ENCODE measurements around the gene ETHE1. TPM values are rescaled to one million over a fixed set of nuclear protein-coding genes. Genes with fewer than 3 reads are reported as not detected.

ETHE1 gene
- total and polyA plus RNA-seq, 8 donors: 17.1 to 39.8 (median 20.2) TPM

GRCh38 chr19:43463381-43464133 lies 63.4 kb downstream of the ETHE1 start:
- Histone ChIP-seq H3K36me3 (no peaks in the 10 kb centered on the region), H3K4me1 (peaks cover 4 to 38% of the 10 kb centered on the region in 2 donors), H3K27ac (peak overlapping the region; percentile 62 to 70), H3K9me3 (no peaks in the 10 kb centered on the region), H3K4me3 (peak overlapping the region; percentile 50 to 66), H3K27me3 (peaks cover 0 to 20% of the 10 kb centered on the region in 2 donors)
- no peak for TF ChIP-seq CTCF (IDR thresholded peaks at IDR 0.05)
- DNase-seq (peak; percentile 88 to 99 (median 96)), ATAC-seq (peak; percentile 96)
- intact Hi-C loops (cut with DNase I): no loop called here

DNA sequence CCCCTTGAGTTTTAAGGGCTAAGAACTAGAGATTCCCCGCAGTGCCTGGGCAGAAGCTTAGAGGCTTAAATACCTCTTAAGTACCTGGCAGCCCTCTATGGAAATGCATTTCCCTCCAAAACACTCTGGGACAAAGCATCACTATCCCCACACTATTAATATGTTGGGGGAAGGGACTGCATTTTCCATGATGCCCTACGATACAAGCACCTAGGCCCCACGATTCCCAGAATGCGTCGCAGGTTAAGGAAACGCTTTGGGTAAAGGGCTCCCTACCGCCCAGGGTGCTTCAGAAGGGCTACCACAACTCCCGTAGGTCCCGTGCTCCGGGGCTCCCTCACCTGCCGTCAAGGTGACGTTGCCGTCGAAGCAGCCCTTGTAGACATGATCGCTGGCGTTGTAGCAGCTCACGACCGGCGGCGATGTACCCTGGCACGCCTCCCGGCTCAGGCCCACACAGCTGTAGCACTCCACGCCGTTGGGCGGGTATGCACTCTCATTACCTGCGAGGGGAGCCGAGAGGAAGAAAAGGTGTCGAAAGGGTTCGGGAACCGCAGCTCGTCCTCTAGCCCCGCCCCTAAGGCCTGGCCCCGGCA lies 64.1 kb downstream of the ETHE1 start:
- intact Hi-C loops (cut with DNase I): no loop called here
- Histone ChIP-seq H3K9me3 (no peaks in the 10 kb centered on the region), H3K27me3 (peaks cover 0 to 20% of the 10 kb centered on the region in 2 donors), H3K36me3 (no peaks in the 10 kb centered on the region), H3K27ac (peak overlapping the region in 1 of 2 donors; percentile 70), H3K4me1 (peaks cover 4 to 36% of the 10 kb centered on the region in 2 donors), H3K4me3 (peak overlapping the region; percentile 50 to 66)
- no peak for DNase-seq
- no peak for TF ChIP-seq CTCF (IDR thresholded peaks at IDR 0.05)
- ATAC-seq: no peak

- intact Hi-C loops (cut with DNase I): no loop called here
- Histone ChIP-seq H3K4me3 (no peak overlapping the region), H3K9me3 (no peaks in the 10 kb centered on the region), H3K27me3 (peaks cover 0 to 20% of the 10 kb centered on the region in 2 donors), H3K4me1 (peaks cover 4 to 31% of the 10 kb centered on the region in 2 donors), H3K27ac (no peak overlapping the region), H3K36me3 (no peaks in the 10 kb centered on the region)
- no peak for ATAC-seq
- DNase-seq: no peak
- no peak for TF ChIP-seq CTCF (IDR thresholded peaks at IDR 0.05)
Observed at GRCh38 chr19:43462383-43462782, 64.6 kb downstream of the ETHE1 start.

DNA sequence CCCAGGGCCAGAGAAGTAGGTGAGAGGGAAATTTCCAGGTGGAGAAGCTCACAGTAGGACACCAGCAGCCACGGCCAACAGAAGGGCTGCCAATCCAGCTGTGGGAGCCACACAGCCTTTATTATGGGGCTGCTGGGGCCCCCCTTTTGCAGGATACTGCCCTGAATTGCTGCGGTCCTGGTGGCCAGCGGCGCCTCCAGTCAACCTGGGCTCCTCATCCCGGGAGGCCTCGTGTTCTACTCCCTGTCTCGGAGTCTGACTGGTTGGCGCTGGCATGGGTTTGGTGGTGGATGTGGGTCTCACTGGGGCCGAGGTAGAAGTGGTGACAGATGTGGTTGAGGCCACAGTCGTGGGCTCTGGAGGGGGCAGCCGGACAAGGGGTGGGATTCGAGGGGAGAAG lies 65.7 kb downstream of the ETHE1 start:
- H3K27me3 ChIP-seq: peaks cover 0 to 20% of the 10 kb centered on the region in 2 donors
- peaks cover 4 to 27% of the 10 kb centered on the region in 2 donors for H3K4me1 ChIP-seq
- no peak overlapping the region for H3K4me3 ChIP-seq
- intact Hi-C loops (cut with DNase I): no loop called here
- DNase-seq: no peak
- no peak for ATAC-seq
- H3K36me3 ChIP-seq: no peaks in the 10 kb centered on the region
- TF ChIP-seq CTCF (IDR thresholded peaks at IDR 0.05): no peak
- no peaks in the 10 kb centered on the region for H3K9me3 ChIP-seq
- no peak overlapping the region for H3K27ac ChIP-seq

GRCh38 chr19:43460362-43461016 lies 66.5 kb downstream of the ETHE1 start:
- Histone ChIP-seq H3K9me3 (no peaks in the 10 kb centered on the region), H3K27me3 (peaks cover 0 to 14% of the 10 kb centered on the region in 2 donors), H3K27ac (no peak overlapping the region), H3K36me3 (no peaks in the 10 kb centered on the region), H3K4me3 (no peak overlapping the region), H3K4me1 (peaks cover 4 to 27% of the 10 kb centered on the region in 2 donors)
- intact Hi-C loops (cut with DNase I): no loop called here
- DNase-seq (no peak), ATAC-seq (no peak)
- TF ChIP-seq CTCF (IDR thresholded peaks at IDR 0.05): no peak

Data from left lung (tissue), 10 donors.